Measurements from ENCODE around the gene FDPS.
"Not testable (repeated sequence)": the region's sequence is repeated elsewhere in the genome, so short reads cannot be mapped to it uniquely, and the experiment has no call there.

Gene FDPS

GRCh38 chr1:155286544-155286943 is 22.1 kb upstream of the FDPS start:
- DNase-seq: no peak

GRCh38 chr1:155287987-155288543 is 20.6 kb upstream of the FDPS start:
- no peak for DNase-seq

GRCh38 chr1:155291006-155291405 is 17.7 kb upstream of the FDPS start:
- DNase-seq: not testable (repeated sequence)

GRCh38 chr1:155293086-155293749 is 15.4 kb upstream of the FDPS start:
- DNase-seq: no peak

GRCh38 chr1:155294520-155295182 is 14.0 kb upstream of the FDPS start:
- DNase-seq: no peak

GRCh38 chr1:155295183-155295941 is 13.3 kb upstream of the FDPS start:
- no peak for DNase-seq

GRCh38 chr1:155295942-155296267 is 12.8 kb upstream of the FDPS start:
- DNase-seq: no peak

- no peak for DNase-seq
These were observed 12.0 kb upstream of the FDPS start for GRCh38 chr1:155296661-155297060.

GRCh38 chr1:155297384-155297783 is 11.3 kb upstream of the FDPS start:
- DNase-seq: no peak

GRCh38 chr1:155300024-155300423 is 8.6 kb upstream of the FDPS start:
- no peak for DNase-seq

GRCh38 chr1:155300553-155301329 is 7.9 kb upstream of the FDPS start:
- no peak for DNase-seq

- no peak for DNase-seq
These were observed 7.3 kb upstream of the FDPS start, which contains the start of gene PKLR for GRCh38 chr1:155301342-155301841. Gene PKLR (minus strand): TSS chr1:155301438. CDS start chr1:155301395, 43 bp downstream.

GRCh38 chr1:155304558-155305063 is 4.1 kb upstream of the FDPS start:
- no peak for DNase-seq

- no peak for DNase-seq
These were observed 2.7 kb upstream of the FDPS start for GRCh38 chr1:155305881-155306391.

GRCh38 chr1:155307247-155307740 is 1.4 kb upstream of the FDPS start:
- no peak for DNase-seq

- DNase-seq: peak in 1 of 2 experiments; percentile 32
These were observed 856 bp downstream of the FDPS start for GRCh38 chr1:155309423-155310021.

GRCh38 chr1:155313261-155313660 is 4.6 kb downstream of the FDPS start:
- no peak for DNase-seq

- DNase-seq: no peak
These were observed 8.3 kb downstream of the FDPS start for GRCh38 chr1:155316922-155317321.

GRCh38 chr1:155318082-155318481 is 9.4 kb downstream of the FDPS start:
- no peak for DNase-seq

- no peak for DNase-seq
These were observed 10.9 kb downstream of the FDPS start for GRCh38 chr1:155319536-155319935.

GRCh38 chr1:155320252-155320651 is 11.6 kb downstream of the FDPS start:
- no peak for DNase-seq
